ENCODE results near the gene PDIA3.

The PDIA3 gene

GRCh38 chr15:43808435-43808950 is 62.3 kb downstream of the PDIA3 start:
- no peak for TF ChIP-seq POLR2AphosphoS5 (IDR thresholded peaks at IDR 0.05; ENCODE audit: low read depth, low read length)
- no peak for TF ChIP-seq SIN3A (IDR thresholded peaks at IDR 0.05; ENCODE audit: borderline replicate concordance, insufficient read depth, low read length)
- TF ChIP-seq REST (IDR thresholded peaks at IDR 0.05; ENCODE audit: insufficient read depth in 1 of 2, low read depth in 2 of 2, low read length in 2 of 2): no peak
- no peak for TF ChIP-seq FOXP2 (optimal IDR thresholded peaks at IDR 0.05; ENCODE audit: borderline replicate concordance, extremely low read depth, extremely low read length, insufficient read depth)
- no peak for TF ChIP-seq TAF1 (IDR thresholded peaks at IDR 0.05; ENCODE audit: borderline replicate concordance, insufficient read depth, low read length)

- no peak for TF ChIP-seq FOXP2 (optimal IDR thresholded peaks at IDR 0.05; ENCODE audit: borderline replicate concordance, extremely low read depth, extremely low read length, insufficient read depth)
- TF ChIP-seq POLR2AphosphoS5 (IDR thresholded peaks at IDR 0.05; ENCODE audit: low read depth, low read length): no peak
- TF ChIP-seq SIN3A (IDR thresholded peaks at IDR 0.05; ENCODE audit: borderline replicate concordance, insufficient read depth, low read length): no peak
- TF ChIP-seq TAF1 (IDR thresholded peaks at IDR 0.05; ENCODE audit: borderline replicate concordance, insufficient read depth, low read length): no peak
- no peak for TF ChIP-seq REST (IDR thresholded peaks at IDR 0.05; ENCODE audit: insufficient read depth in 1 of 2, low read depth in 2 of 2, low read length in 2 of 2)
Measured at GRCh38 chr15:43808960-43809678, 62.9 kb downstream of the PDIA3 start.

GRCh38 chr15:43821505-43821904 is 75.3 kb downstream of the PDIA3 start:
- TF ChIP-seq FOXP2 (optimal IDR thresholded peaks at IDR 0.05; ENCODE audit: borderline replicate concordance, extremely low read depth, extremely low read length, insufficient read depth) (no peak), REST (IDR thresholded peaks at IDR 0.05; ENCODE audit: insufficient read depth in 1 of 2, low read depth in 2 of 2, low read length in 2 of 2) (no peak), POLR2AphosphoS5 (IDR thresholded peaks at IDR 0.05; ENCODE audit: low read depth, low read length) (no peak), TAF1 (IDR thresholded peaks at IDR 0.05; ENCODE audit: borderline replicate concordance, insufficient read depth, low read length) (no peak), SIN3A (IDR thresholded peaks at IDR 0.05; ENCODE audit: borderline replicate concordance, insufficient read depth, low read length) (no peak)
